T-helper 22 cell (primary cell): ENCODE measurements around the gene SWI5.
"Not testable (repeated sequence)": the region's sequence is repeated elsewhere in the genome, so short reads cannot be mapped to it uniquely, and the experiment has no call there.

Experiments
- DNase-seq: peaks from one replicate; pipeline ENCODE4 v3.0.0-alpha.2; 2020; ENCODE audit warnings: low read depth

SWI5 gene

GRCh38 chr9:128276008-128276573 lies at the start of gene SWI5:
TSS of gene SWI5 (plus strand) at chr9:128276276.
- DNase-seq = peak; percentile 99

- DNase-seq = no peak
These were observed 49.7 kb upstream of the SWI5 start for GRCh38 chr9:128226412-128226801.

GRCh38 chr9:128230897-128231296 lies 45.2 kb upstream of the SWI5 start:
- DNase-seq = not testable (repeated sequence)

GRCh38 chr9:128231638-128232527 lies 44.2 kb upstream of the SWI5 start:
- DNase-seq = no peak

GRCh38 chr9:128232528-128233428 lies 43.3 kb upstream of the SWI5 start:
- DNase-seq = no peak

GRCh38 chr9:128233817-128234406 lies 42.2 kb upstream of the SWI5 start:
- DNase-seq = no peak

- no peak for DNase-seq
These were observed 34.0 kb upstream of the SWI5 start for GRCh38 chr9:128242124-128242523.

GRCh38 chr9:128242828-128243214 lies 33.3 kb upstream of the SWI5 start:
- no peak for DNase-seq

GRCh38 chr9:128243215-128244018 lies 32.7 kb upstream of the SWI5 start:
- no peak for DNase-seq

GRCh38 chr9:128244091-128244836 lies 31.8 kb upstream of the SWI5 start:
- no peak for DNase-seq

GRCh38 chr9:128244837-128245231 lies 31.2 kb upstream of the SWI5 start:
- no peak for DNase-seq

GRCh38 chr9:128245421-128246151 lies 30.5 kb upstream of the SWI5 start:
- no peak for DNase-seq

GRCh38 chr9:128246471-128246870 lies 29.6 kb upstream of the SWI5 start:
- DNase-seq = no peak

GRCh38 chr9:128247226-128247803 lies 28.8 kb upstream of the SWI5 start:
- no peak for DNase-seq

- no peak for DNase-seq
These were observed 26.5 kb upstream of the SWI5 start for GRCh38 chr9:128249558-128249907.

GRCh38 chr9:128249908-128250838 lies 25.9 kb upstream of the SWI5 start:
- peak; percentile 94 for DNase-seq

GRCh38 chr9:128250839-128251731 lies 25.0 kb upstream of the SWI5 start:
- DNase-seq = no peak

GRCh38 chr9:128251732-128252100 lies 24.4 kb upstream of the SWI5 start:
- no peak for DNase-seq
